Gastroesophageal sphincter (tissue), 3 donors: ENCODE measurements around the gene MAP3K21.

Experiments used
- POLR2A ChIP-seq, 2 donors: fragments of 450-650 bp; IDR thresholded peaks; one replicate each; pipeline ENCODE4 v1.6.1; 2017; ENCODE audit warnings: antibody characterized with exemption in 2 of 2, mild to moderate bottlenecking in 2 of 2, moderate library complexity in 1 of 2
- POLR2AphosphoS5 ChIP-seq: sonication (generic); formaldehyde crosslinking; IDR thresholded peaks from one replicate; pipeline ENCODE4 v1.6.1; 2017; ENCODE audit warnings: antibody characterized with exemption
- TF ChIP-seq, protein P1 (sequence below), 4 experiments: fragments of 200-600 bp in 2 of 4; fragments of 450-650 bp in 2 of 4; sonication (generic) in 1 of 4; IDR thresholded peaks; one replicate each; pipeline ENCODE4 v1.5.1; 2017 to 2019; ENCODE audit warnings: antibody characterized with exemption in 4 of 4, mild to moderate bottlenecking in 2 of 4, moderate library complexity in 2 of 4

DNA sequence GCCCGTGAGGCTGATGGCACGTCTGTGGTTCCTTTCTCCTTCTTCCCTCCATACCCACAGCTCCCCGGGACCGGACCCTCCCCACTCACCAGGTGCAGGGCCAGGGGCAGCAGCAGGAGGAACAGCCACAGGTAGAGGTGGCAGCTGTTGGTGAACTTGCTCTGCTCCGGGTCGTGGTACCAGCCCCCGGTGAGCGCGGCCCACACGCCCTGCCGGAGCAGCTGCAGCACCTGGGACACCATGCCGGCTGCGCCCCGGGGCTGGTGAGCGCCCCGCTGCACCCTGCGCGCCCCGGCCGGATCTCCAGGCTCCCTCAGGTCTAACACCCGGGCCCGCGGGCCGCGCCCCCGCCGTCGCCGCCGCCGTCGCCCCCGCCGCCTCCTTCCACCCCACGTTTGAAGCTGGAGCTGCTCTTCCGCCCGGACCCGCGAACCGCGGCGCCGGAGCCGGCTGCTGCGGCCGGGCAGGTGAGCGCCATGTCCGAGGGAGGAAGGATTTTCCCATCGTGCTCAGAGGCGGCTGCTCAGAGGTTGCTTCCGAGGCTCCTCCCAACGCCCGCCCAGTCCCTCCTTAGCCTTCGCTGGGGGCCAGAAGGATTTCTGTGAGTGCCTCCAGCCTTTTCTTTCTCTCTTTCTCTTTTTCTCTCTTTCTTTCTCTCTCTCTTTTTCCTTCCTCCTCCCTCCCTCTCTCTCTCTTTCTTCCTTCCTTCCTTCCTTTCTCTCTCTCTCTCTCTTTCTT lies 32.1 kb upstream of the MAP3K21 start, which contains the start of gene PCNX2:
- no peak for TF ChIP-seq POLR2A (IDR thresholded peaks at IDR 0.05)
- TF ChIP-seq, protein P1, sequence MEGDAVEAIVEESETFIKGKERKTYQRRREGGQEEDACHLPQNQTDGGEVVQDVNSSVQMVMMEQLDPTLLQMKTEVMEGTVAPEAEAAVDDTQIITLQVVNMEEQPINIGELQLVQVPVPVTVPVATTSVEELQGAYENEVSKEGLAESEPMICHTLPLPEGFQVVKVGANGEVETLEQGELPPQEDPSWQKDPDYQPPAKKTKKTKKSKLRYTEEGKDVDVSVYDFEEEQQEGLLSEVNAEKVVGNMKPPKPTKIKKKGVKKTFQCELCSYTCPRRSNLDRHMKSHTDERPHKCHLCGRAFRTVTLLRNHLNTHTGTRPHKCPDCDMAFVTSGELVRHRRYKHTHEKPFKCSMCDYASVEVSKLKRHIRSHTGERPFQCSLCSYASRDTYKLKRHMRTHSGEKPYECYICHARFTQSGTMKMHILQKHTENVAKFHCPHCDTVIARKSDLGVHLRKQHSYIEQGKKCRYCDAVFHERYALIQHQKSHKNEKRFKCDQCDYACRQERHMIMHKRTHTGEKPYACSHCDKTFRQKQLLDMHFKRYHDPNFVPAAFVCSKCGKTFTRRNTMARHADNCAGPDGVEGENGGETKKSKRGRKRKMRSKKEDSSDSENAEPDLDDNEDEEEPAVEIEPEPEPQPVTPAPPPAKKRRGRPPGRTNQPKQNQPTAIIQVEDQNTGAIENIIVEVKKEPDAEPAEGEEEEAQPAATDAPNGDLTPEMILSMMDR (IDR thresholded peaks at IDR 0.05) = no peak
- TF ChIP-seq POLR2AphosphoS5 = no peak
